K562 (cell line): ENCODE results near the gene GRIN2A. TPM values are rescaled to one million over a fixed set of nuclear protein-coding genes. Genes with fewer than 3 reads are reported as not detected.

Experiments used
- AFF1 ChIP-seq, 2 experiments: fragments of 450-650 bp; IDR thresholded peaks; 2 replicates each; pipeline ENCODE4 v1.6.1; 2018; ENCODE audit warnings: mild to moderate bottlenecking in 2 of 2, low read depth in 1 of 2; ENCODE audit not compliant: partially characterized antibody in 2 of 2
- ARID3A ChIP-seq: IDR thresholded peaks from 2 replicates; pipeline ENCODE4 v1.6.1; 2012; ENCODE audit warnings: low read depth, low read length, improper control_type of control experiment, borderline replicate concordance
- HNRNPUL1 ChIP-seq: fragments of 200-400 bp; formaldehyde crosslinking; IDR thresholded peaks from 2 replicates; pipeline ENCODE4 v1.6.1; 2017; ENCODE audit warnings: low read length
- ZNF280B ChIP-seq: fragments of 250-450 bp; sonication (Bioruptor Pico); IDR thresholded peaks from 2 replicates; pipeline ENCODE4 v1.5.1; 2021; ENCODE audit warnings: mild to moderate bottlenecking
- ZNF445 ChIP-seq: fragments of 250-450 bp; sonication (Bioruptor Pico); IDR thresholded peaks from 2 replicates; pipeline ENCODE4 v1.4.0; 2020; ENCODE audit warnings: low read depth, mild to moderate bottlenecking, moderate library complexity
- ZNF695 ChIP-seq: fragments of 450-650 bp; formaldehyde crosslinking; IDR thresholded peaks from 2 replicates; pipeline ENCODE4 v1.4.0; 2020; ENCODE audit warnings: mild to moderate bottlenecking, moderate library complexity
- polyA plus RNA-seq, 8 experiments: library from polyadenylated mRNA; depleted of rRNA in 4 of 8; stranded (reverse) in 5 of 8; unstranded in 3 of 8; fragments of >200 nt; fragmentation: Nextera tagmentation in 2 of 8; fragmentation: Illumina TruSeq in 1 of 8; extraction: Ambion mirVana in 2 of 8; extraction: Trizol in 1 of 8; gene quantifications; 2 replicates each; pipeline versions ENCODE4 v1.2.1 to v1.2.3, GENCODE V29; 2011 to 2014; ENCODE audit warnings: inconsistent platforms in 1 of 8, missing spikeins in 1 of 8
- total RNA-seq, 7 experiments: library from RNA; depleted of rRNA in 6 of 7; stranded (reverse); fragments of >200 nt in 6 of 7; fragmentation: Illumina TruSeq in 2 of 7; extraction: Trizol in 2 of 7; gene quantifications; 2 replicates each; pipeline versions ENCODE4 v1.2.1 to v1.2.3, GENCODE V29; 2011 to 2021; ENCODE audit warnings: low replicate concordance in 1 of 7

Gene GRIN2A
- total and polyA plus RNA-seq, 9 of the 15 experiments (the other 6 are each of a cell fraction or from before 2014, with no cell fraction given), result not detected

GRCh38 chr16:10097271-10097670 is 85.0 kb downstream of the GRIN2A start (continued):
- TF ChIP-seq AFF1 (IDR thresholded peaks at IDR 0.05; ENCODE audit: low read depth in 1 of 2, partially characterized antibody in 2 of 2), result no peak
- TF ChIP-seq ZNF280B (CRISPR knock-in tag), result no peak
- no peak for TF ChIP-seq HNRNPUL1
- no peak for TF ChIP-seq ARID3A
- TF ChIP-seq ZNF445 (CRISPR knock-in tag), result no peak
- TF ChIP-seq ZNF695, result no peak
